Mucosa of stomach (tissue), 1 donor: ENCODE measurements around the gene USH1G.

ENCODE experiments used
- H3K27me3 ChIP-seq: one replicate; pipeline ENCODE4 v1.7.0; 2013; ENCODE audit warnings: mild to moderate bottlenecking, low read length; ENCODE audit not compliant: control insufficient read depth, insufficient read depth
- H3K36me3 ChIP-seq: one replicate; pipeline ENCODE4 v1.7.0; 2013; ENCODE audit warnings: low read length; ENCODE audit not compliant: control insufficient read depth, insufficient read depth
- H3K4me1 ChIP-seq: one replicate; pipeline ENCODE4 v1.7.0; 2013; ENCODE audit warnings: mild to moderate bottlenecking, low read length; ENCODE audit not compliant: control insufficient read depth, insufficient read depth
- H3K4me3 ChIP-seq: one replicate; pipeline ENCODE4 v1.7.0; 2013; ENCODE audit warnings: low read length
- H3K9ac ChIP-seq: one replicate; pipeline ENCODE4 v1.7.0; 2013; ENCODE audit warnings: mild to moderate bottlenecking, low read length, moderate library complexity
- H3K9me3 ChIP-seq: one replicate; pipeline ENCODE4 v1.7.0; 2013; ENCODE audit warnings: mild to moderate bottlenecking, low read length, moderate library complexity; ENCODE audit not compliant: control insufficient read depth
- donor health status: Pancreatic carcinoma.

Gene USH1G

DNA sequence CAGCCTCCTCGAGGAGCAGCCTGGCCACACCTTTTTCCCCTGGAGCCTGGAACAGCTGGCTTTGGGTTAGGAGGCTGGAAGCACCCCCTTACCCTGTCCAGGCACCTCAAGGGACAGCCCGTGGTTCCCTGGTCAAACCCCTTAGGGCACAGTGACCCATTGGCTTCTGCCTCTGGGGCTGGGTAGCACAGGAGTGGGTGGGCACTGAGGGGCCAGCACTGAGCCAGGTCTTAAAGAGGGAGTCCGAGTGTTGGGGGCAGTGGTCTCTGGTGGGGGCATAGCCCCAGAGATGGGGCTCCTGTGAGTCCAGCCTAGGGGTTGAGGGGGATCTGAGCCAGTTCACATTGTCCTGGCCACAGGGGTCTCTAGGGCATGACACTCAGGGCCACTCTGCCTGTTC lies 28.0 kb upstream of the USH1G start:
- Histone ChIP-seq H3K4me1 (peaks cover 12% of the 10 kb centered on the region), H3K9ac (no peak overlapping the region), H3K36me3 (peaks cover 25% of the 10 kb centered on the region), H3K27me3 (no peaks in the 10 kb centered on the region), H3K4me3 (no peak overlapping the region), H3K9me3 (no peaks in the 10 kb centered on the region)

DNA sequence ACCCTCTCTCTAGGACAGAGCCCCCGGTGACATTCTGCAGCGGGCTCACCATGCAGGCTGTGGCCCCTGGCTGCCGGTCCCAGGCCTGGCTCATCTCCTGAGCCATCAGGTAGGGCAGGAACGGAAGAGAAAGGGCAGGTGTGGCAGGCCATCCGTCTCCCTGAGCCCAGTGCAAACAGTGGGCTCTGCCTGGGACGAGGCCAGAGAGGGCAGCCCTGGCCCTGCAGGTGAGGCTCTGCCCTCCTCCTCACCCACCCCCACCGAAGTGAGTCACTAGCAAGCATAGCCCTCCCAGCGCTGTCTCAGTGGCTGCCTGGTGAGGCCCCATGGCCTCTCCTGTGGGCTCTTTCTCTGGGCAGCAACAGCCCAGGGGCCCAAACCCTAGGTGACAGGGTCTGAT lies 27.2 kb upstream of the USH1G start:
- Histone ChIP-seq H3K9me3 (no peaks in the 10 kb centered on the region), H3K9ac (no peak overlapping the region), H3K36me3 (peaks cover 25% of the 10 kb centered on the region), H3K4me1 (peaks cover 12% of the 10 kb centered on the region), H3K4me3 (no peak overlapping the region), H3K27me3 (no peaks in the 10 kb centered on the region)

DNA sequence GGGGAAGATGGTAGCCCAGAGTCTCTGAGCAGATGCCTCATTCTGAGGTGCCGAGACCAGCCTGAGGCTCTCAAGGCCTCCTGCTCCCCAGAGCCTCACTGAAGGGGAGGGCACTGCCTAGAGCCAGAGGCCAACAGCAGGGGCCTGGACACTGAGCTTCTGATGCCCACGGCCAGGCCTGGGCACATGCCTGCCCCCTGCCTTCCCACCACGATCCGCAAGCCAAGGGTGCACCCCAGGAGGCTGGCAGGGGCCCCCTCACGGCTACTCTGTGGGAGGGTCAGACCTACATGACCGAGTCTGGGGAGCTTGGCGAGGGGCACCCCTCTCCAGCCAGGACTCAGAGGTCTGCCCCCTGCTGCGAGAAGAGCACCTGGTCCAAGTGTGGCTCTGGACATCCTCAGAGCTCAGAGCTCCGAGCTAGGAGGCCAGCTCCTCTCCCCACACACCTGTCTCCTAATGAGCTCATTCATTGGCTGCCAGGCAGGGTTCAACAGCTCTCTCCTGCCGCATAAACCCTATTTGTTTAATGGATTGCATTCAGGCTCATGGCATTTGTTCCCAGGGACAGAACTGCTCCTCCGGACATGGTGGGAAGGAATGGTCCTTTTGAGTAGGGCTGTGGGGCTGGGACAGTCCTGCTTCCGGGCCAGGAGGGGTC lies 26.5 kb upstream of the USH1G start:
- Histone ChIP-seq H3K4me3 (no peak overlapping the region), H3K4me1 (peaks cover 12% of the 10 kb centered on the region), H3K9ac (no peak overlapping the region), H3K9me3 (no peaks in the 10 kb centered on the region), H3K36me3 (peaks cover 19% of the 10 kb centered on the region), H3K27me3 (no peaks in the 10 kb centered on the region)

DNA sequence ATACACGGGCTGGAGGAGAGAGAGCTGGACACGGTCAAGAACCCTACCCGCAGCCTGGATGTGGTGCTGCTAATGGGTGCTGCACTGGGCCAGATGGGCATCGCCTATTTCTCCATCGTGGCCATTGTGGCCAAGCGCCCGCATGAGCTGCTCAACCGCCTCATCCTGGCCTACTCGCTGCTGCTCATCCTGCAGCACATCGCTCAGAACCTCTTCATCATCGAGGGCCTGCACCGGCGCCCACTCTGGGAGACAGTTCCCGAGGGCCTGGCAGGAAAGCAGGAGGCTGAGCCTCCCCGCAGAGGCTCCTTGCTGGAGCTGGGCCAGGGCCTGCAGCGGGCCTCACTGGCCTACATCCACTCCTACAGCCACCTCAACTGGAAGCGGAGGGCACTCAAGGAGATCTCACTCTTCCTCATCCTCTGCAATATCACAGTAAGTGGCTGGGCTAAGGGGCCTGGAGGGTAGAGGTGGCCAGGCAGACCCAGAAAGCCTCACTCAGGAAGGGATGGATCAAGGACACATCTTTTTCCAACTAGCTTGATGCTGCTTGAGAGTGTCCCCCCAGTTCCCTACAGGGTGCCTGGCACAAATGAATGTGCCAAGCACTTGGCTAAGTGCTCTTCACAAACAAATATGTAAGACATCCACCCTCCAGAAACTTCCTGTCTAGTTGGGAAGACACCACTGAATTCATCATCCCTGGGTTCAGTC lies 24.1 kb upstream of the USH1G start:
- Histone ChIP-seq H3K4me3 (no peak overlapping the region), H3K4me1 (peaks cover 4% of the 10 kb centered on the region), H3K27me3 (peaks cover 12% of the 10 kb centered on the region), H3K9me3 (no peaks in the 10 kb centered on the region), H3K36me3 (peaks cover 6% of the 10 kb centered on the region), H3K9ac (no peak overlapping the region)

DNA sequence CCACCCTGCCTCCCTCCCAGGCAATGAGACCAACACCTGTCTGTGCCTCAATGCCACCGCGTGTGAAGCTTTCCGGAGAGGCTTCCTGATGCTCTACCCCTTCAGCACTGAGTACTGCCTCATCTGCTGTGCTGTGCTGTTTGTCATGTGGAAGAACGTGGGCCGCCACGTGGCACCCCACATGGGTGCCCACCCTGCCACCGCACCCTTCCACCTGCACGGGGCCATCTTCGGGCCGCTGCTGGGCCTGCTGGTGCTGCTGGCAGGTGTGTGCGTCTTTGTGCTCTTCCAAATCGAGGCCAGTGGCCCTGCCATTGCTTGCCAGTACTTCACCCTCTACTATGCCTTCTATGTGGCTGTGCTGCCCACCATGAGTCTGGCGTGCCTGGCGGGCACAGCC lies 23.6 kb upstream of the USH1G start:
- Histone ChIP-seq H3K4me1 (peaks cover 4% of the 10 kb centered on the region), H3K36me3 (peaks cover 6% of the 10 kb centered on the region), H3K27me3 (peaks cover 12% of the 10 kb centered on the region)

DNA sequence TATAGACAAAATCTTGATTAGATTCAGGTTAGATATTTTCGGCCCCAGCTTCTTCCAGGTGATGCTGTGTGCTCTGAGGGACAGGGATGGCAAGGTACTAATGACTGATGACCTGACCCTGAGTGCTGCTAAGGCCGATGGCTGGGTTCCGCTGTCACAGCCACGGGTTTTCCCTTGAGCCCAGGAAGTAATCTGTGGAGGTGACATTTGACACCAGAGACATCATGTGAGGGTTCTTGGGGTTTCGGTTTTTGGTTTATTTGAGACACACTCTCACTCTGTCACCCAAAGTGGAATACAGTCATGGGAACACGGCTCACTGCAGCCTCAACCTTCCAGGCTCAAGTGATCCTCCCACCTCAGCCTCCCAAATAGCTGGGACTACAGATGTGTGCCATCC lies 22.5 kb upstream of the USH1G start:
- Histone ChIP-seq H3K9me3 (no peaks in the 10 kb centered on the region), H3K4me3 (no peak overlapping the region), H3K9ac (no peak overlapping the region), H3K36me3 (no peaks in the 10 kb centered on the region), H3K27me3 (peaks cover 12% of the 10 kb centered on the region), H3K4me1 (peaks cover 3% of the 10 kb centered on the region)

More for the DNA sequence above, 23.6 kb upstream of the USH1G start:
- no peaks in the 10 kb centered on the region for H3K9me3 ChIP-seq
- no peak overlapping the region for H3K4me3 ChIP-seq
- H3K9ac ChIP-seq = no peak overlapping the region

DNA sequence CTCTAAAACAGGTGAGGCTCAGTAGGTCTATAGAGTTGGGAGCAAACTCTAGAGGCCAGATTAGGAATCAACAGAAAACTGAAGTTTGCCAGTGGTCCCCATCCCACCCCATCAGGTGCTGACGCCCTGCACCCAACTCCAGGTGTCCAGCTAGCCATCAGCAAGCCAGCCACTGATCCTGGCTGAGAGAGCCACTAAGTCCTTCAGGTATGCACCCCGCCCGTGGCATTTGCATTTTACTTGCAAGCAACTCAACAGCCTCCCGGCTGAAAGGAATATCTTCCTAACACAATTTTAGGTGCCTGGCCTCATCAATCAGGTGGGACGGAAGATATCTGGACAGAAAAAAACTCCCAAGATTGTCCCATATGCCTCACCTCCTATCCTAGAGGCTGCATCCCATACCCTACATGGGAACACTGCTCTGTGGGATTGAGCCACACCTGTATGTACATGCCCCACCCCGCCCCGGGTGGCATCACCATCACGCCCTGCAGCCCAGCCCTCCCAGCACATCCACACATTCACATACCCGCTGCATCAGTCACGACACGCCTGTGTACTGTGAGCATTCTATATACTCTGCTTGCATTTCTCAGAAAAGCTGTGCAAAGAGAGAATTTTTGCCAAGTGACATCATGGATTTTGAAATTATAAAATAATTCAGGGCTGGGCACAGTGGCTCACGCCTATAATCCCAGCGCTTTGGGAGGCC lies 20.9 kb upstream of the USH1G start:
- no peaks in the 10 kb centered on the region for H3K4me1 ChIP-seq
- H3K27me3 ChIP-seq = peaks cover 15% of the 10 kb centered on the region
- no peak overlapping the region for H3K4me3 ChIP-seq
- no peaks in the 10 kb centered on the region for H3K36me3 ChIP-seq
- no peaks in the 10 kb centered on the region for H3K9me3 ChIP-seq
- no peak overlapping the region for H3K9ac ChIP-seq

DNA sequence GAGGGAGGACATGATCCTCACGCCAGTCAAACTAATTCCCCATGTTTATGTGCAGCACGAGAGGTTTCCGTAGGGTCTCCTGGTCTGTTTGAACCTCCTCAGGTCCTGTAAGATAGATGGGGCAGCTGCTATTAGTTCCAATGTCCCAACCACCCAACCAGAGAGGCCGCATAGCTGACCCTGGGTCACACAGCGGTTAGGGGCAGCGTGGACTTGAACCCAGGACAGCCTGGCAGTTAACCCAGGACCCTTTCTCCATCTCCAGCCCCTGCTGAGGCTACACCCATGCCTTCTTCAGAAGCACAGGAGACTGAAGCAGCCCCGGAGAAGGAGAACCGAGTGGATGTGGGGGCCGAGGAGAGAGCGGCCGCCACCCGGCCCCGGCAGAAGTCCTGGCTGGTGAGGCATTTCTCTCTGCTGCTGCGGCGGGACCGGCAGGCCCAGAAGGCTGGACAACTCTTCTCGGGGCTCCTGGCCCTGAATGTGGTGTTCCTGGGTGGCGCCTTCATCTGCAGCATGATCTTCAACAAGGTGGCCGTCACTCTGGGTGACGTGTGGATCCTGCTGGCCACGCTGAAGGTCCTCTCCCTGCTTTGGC lies 18.2 kb upstream of the USH1G start:
- Histone ChIP-seq H3K27me3 (peaks cover 35% of the 10 kb centered on the region), H3K9ac (no peak overlapping the region), H3K4me3 (no peak overlapping the region), H3K4me1 (peaks cover 9% of the 10 kb centered on the region), H3K36me3 (no peaks in the 10 kb centered on the region), H3K9me3 (no peaks in the 10 kb centered on the region)

DNA sequence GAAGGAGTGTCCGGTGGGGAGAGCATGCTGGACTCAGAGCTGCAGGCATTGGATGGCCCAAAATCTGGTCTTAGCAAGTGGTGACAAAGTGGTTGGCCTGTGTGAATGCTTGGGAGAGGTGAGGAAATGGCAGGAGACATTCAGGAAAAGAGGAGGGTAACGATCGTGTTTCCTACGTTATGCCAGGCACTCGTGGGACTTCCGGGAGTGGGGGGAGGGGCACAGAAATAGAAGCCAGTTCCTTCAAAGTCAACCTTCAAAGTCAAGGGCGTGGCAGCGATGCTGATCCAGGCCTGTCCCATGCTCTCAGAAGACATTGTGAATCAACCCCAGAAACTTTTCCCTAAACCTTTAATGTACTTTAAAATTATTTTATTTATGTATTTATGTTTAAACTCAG lies 16.5 kb upstream of the USH1G start:
- Histone ChIP-seq H3K9me3 (no peaks in the 10 kb centered on the region), H3K27me3 (peaks cover 52% of the 10 kb centered on the region), H3K9ac (no peak overlapping the region), H3K4me1 (peaks cover 18% of the 10 kb centered on the region), H3K4me3 (no peak overlapping the region), H3K36me3 (no peaks in the 10 kb centered on the region)

DNA sequence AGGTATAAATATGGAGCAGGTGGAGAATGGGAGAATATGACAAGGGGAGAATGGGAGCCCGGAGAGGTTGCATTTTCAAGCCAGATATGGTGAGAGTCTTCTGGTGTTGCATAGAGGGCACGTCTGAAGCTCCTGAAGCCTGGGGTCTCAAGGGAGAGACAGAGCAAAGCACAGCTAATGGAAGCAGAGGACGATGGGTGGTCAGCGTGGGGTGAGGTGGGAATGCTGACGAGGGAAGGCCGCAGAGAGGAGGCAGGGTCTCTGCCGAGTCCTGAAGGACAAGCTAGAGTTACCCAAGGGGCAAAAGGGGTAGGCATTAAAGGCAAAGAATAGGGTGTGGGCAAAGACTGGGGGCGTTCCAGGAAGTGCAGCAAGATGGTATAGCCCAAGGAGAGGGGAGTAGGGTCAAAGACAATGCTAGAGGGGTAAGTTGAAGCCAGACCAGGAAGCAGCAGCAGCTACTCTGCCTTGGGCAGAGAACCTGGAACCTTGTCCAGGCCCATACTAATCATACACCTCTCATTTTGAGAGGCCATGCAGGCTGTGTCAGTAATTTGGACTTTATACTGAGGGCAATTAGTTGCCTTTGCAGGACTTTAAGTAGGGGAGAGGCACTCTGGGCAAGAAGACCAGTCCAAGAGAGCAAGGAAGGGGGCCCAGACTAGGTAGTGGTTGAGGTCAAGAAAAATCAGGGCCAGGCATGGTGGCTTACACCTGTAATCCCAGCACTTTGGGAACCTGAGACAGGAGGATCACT lies 15.3 kb upstream of the USH1G start:
- no peak overlapping the region for H3K4me3 ChIP-seq
- no peaks in the 10 kb centered on the region for H3K9me3 ChIP-seq
- no peak overlapping the region for H3K9ac ChIP-seq
- peaks cover 18% of the 10 kb centered on the region for H3K4me1 ChIP-seq
- H3K36me3 ChIP-seq = no peaks in the 10 kb centered on the region
- peaks cover 49% of the 10 kb centered on the region for H3K27me3 ChIP-seq

DNA sequence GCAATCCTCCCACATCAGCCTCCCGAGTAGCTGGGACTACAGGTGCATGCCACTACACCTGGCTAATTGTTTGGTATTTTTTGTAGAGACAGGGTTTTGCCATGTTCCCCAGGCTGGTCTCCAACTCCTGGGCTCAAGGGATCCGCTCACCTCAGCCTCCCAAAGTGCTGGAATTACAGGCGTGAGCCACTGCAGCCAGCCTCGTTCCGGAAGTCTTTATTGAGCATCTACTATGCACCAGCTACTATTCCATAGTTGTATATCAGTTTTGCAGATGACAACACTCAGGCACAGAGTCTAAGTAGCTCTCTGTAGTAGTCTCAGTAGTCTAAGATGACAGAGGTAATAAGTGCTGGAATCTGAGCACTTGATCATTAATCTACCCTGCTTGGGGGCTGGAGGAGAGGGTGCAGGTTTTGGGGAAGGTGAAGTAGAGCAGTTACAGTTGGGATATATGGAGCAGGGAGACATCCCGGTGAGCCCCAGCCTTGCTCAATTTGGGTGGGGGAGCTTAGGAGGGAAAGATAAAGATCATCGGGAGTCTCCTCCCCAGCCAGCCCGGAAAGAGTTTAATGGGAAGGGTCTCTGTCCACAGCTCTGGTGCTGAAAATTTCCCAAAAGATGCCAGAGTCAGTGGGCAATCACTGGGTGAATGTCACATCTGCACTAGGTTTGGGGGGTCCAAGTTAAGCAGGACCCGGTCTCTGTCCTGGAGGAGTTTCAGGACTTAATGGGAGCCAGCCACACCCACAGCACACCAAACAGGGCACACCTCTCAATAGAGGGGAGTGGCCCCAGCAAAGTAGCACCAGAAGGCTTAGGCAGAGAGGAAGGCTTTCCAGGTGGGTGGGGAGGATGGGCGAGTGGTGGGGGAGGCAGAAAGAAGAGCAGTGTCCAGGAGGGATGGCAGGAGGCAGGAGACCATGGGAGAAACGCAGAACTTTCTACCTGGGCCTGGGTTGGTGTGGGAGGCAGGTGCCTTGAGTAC lies 14.3 kb upstream of the USH1G start:
- Histone ChIP-seq H3K9me3 (no peaks in the 10 kb centered on the region), H3K4me3 (no peak overlapping the region), H3K27me3 (peaks cover 54% of the 10 kb centered on the region), H3K4me1 (peaks cover 18% of the 10 kb centered on the region), H3K36me3 (no peaks in the 10 kb centered on the region), H3K9ac (no peak overlapping the region)
